NCI-H69 (cell line): ENCODE results near the gene ZNF526.

Source experiments
- DNase-seq: peaks from one replicate; lab custom pipeline; 2025; lab: John Stamatoyannopoulos, UW

Gene ZNF526

GRCh38 chr19:42196011-42197001 is 23.8 kb upstream of the ZNF526 start:
- DNase-seq: no peak

- DNase-seq: no peak
Measured at GRCh38 chr19:42197375-42197817, 22.7 kb upstream of the ZNF526 start.

GRCh38 chr19:42198676-42199439 is 21.3 kb upstream of the ZNF526 start:
- DNase-seq: no peak

- no peak for DNase-seq
Measured at GRCh38 chr19:42199440-42200115, 20.5 kb upstream of the ZNF526 start.

GRCh38 chr19:42200116-42200715 is 19.9 kb upstream of the ZNF526 start:
- no peak for DNase-seq

- DNase-seq: no peak
Measured at GRCh38 chr19:42201489-42202289, 18.4 kb upstream of the ZNF526 start.

GRCh38 chr19:42202290-42202880 is 17.7 kb upstream of the ZNF526 start:
- DNase-seq: no peak

GRCh38 chr19:42203700-42204099 is 16.4 kb upstream of the ZNF526 start:
- DNase-seq: no peak

GRCh38 chr19:42204664-42205063 is 15.4 kb upstream of the ZNF526 start:
- DNase-seq: no peak

- DNase-seq: no peak
Measured at GRCh38 chr19:42206871-42207755, 13.0 kb upstream of the ZNF526 start.

- no peak for DNase-seq
Measured at GRCh38 chr19:42207767-42208271, 12.3 kb upstream of the ZNF526 start.

GRCh38 chr19:42208612-42209011 is 11.5 kb upstream of the ZNF526 start:
- no peak for DNase-seq

GRCh38 chr19:42212886-42213285 is 7.2 kb upstream of the ZNF526 start:
- DNase-seq: no peak

GRCh38 chr19:42214810-42215485 is 5.2 kb upstream of the ZNF526 start:
- no peak for DNase-seq

- peak; percentile 78 for DNase-seq
Measured at GRCh38 chr19:42216653-42217519, 3.2 kb upstream of the ZNF526 start.

GRCh38 chr19:42217520-42218437 is 2.3 kb upstream of the ZNF526 start, which contains the start of gene DEDD2:
Gene DEDD2, minus strand, starts transcription at chr19:42217677. Its CDS starts 670 bp downstream, at chr19:42217007.
- peak; percentile 98 for DNase-seq

- no peak for DNase-seq
Measured at GRCh38 chr19:42220751-42221097, 612 bp downstream of the ZNF526 start.
